HepG2 (cell line): ENCODE measurements around the gene REST. TPM values are rescaled to one million over a fixed set of nuclear protein-coding genes. Genes with fewer than 3 reads are reported as not detected.

ENCODE experiments used
- CERS6 ChIP-seq: sonication (generic); formaldehyde crosslinking; IDR thresholded peaks from 2 replicates; pipeline ENCODE4 v1.5.0; 2020; ENCODE audit warnings: missing genetic modification reagents
- DRAP1 ChIP-seq: IDR thresholded peaks from 2 replicates; pipeline ENCODE4 v1.6.1; 2016; ENCODE audit warnings: missing genetic modification reagents, missing compliant biosample characterization
- GFI1 ChIP-seq: sonication (generic); formaldehyde crosslinking; IDR thresholded peaks from 2 replicates; pipeline ENCODE4 v1.5.0; 2020; ENCODE audit warnings: missing genetic modification reagents, mild to moderate bottlenecking, borderline replicate concordance
- GMEB2 ChIP-seq: IDR thresholded peaks from 2 replicates; pipeline ENCODE4 v1.6.1; 2016; ENCODE audit warnings: missing biosample characterization, missing genetic modification reagents, low read depth
- ISL2 ChIP-seq: sonication (generic); formaldehyde crosslinking; IDR thresholded peaks from 2 replicates; pipeline ENCODE4 v1.5.0; 2020; ENCODE audit warnings: missing genetic modification reagents
- KDM5A ChIP-seq: fragments of 200-600 bp; sonication (generic); IDR thresholded peaks from 2 replicates; pipeline ENCODE4 v1.7.0; 2018; ENCODE audit warnings: antibody characterized with exemption, mild to moderate bottlenecking, low read length, borderline replicate concordance
- MLLT10 ChIP-seq: sonication (generic); formaldehyde crosslinking; IDR thresholded peaks from 2 replicates; pipeline ENCODE4 v1.4.0; 2020; ENCODE audit warnings: missing genetic modification reagents
- MNT ChIP-seq: fragments of 450-650 bp; IDR thresholded peaks from 2 replicates; pipeline ENCODE4 v1.6.1; 2016
- NFIC ChIP-seq: IDR thresholded peaks from 2 replicates; pipeline ENCODE4 v1.6.1; 2012; ENCODE audit warnings: mild to moderate bottlenecking, low read length, inconsistent platforms
- PCBP2 ChIP-seq: fragments of 200-400 bp; formaldehyde crosslinking; optimal IDR thresholded peaks from 2 replicates; pipeline ENCODE3; 2018; ENCODE audit warnings: low read length, low read depth; ENCODE audit not compliant: poor library complexity, severe bottlenecking
- SCMH1 ChIP-seq: sonication (generic); formaldehyde crosslinking; IDR thresholded peaks from 2 replicates; pipeline ENCODE4 v1.9.0; 2021; ENCODE audit warnings: missing genetic modification reagents, mild to moderate bottlenecking, borderline replicate concordance
- STAT6 ChIP-seq: sonication (generic); formaldehyde crosslinking; IDR thresholded peaks from 2 replicates; pipeline ENCODE4 v1.4.0; 2020; ENCODE audit warnings: missing genetic modification reagents, mild to moderate bottlenecking, borderline replicate concordance
- TEF ChIP-seq: sonication (generic); formaldehyde crosslinking; IDR thresholded peaks from 2 replicates; pipeline ENCODE4 v1.5.0; 2020; ENCODE audit warnings: missing genetic modification reagents
- ZFP41 ChIP-seq: sonication (generic); formaldehyde crosslinking; IDR thresholded peaks from 2 replicates; pipeline ENCODE4 v1.4.0; 2020; ENCODE audit warnings: mild to moderate bottlenecking, missing genetic modification reagents, borderline replicate concordance
- ZNF101 ChIP-seq: sonication (generic); formaldehyde crosslinking; IDR thresholded peaks from 2 replicates; pipeline ENCODE4 v1.4.0; 2020; ENCODE audit warnings: mild to moderate bottlenecking, low read depth, missing genetic modification reagents, borderline replicate concordance
- ZNF317 ChIP-seq: sonication (generic); formaldehyde crosslinking; IDR thresholded peaks from 2 replicates; pipeline ENCODE4 v1.5.0; 2020; ENCODE audit warnings: mild to moderate bottlenecking, missing genetic modification reagents
- ZNF709 ChIP-seq: sonication (generic); formaldehyde crosslinking; IDR thresholded peaks from 2 replicates; pipeline ENCODE4 v1.5.0; 2020; ENCODE audit warnings: mild to moderate bottlenecking, missing genetic modification reagents
- ZNF839 ChIP-seq: sonication (generic); formaldehyde crosslinking; IDR thresholded peaks from 2 replicates; pipeline ENCODE4 v1.4.0; 2020; ENCODE audit warnings: missing genetic modification reagents, mild to moderate bottlenecking, borderline replicate concordance
- polyA plus RNA-seq, 8 experiments: library from polyadenylated mRNA; depleted of rRNA in 3 of 8; stranded (reverse) in 7 of 8; unstranded in 1 of 8; fragments of >200 nt; fragmentation: Illumina TruSeq in 4 of 8; extraction: Trizol in 4 of 8; gene quantifications; 2 replicates each; pipeline versions ENCODE4 v1.2.1 to v1.2.3, GENCODE V29; 2011 to 2016; ENCODE audit warnings: low read depth in 4 of 8, missing spikeins in 1 of 8, mixed read lengths in 1 of 8; ENCODE audit not compliant: insufficient read depth in 1 of 8
- total RNA-seq, 5 experiments: library from RNA; depleted of rRNA; stranded (reverse); fragments of >200 nt; fragmentation: Illumina TruSeq; extraction: Trizol; gene quantifications; 2 replicates each; pipeline ENCODE4 v1.2.3, GENCODE V29; 2016; ENCODE audit warnings: low read depth in 1 of 5
- TF ChIP-seq, protein P1 (sequence below): sonication (generic); formaldehyde crosslinking; IDR thresholded peaks from 2 replicates; pipeline ENCODE4 v1.8.1; 2023; ENCODE audit warnings: mild to moderate bottlenecking, missing genetic modification reagents

REST gene
- total and polyA plus RNA-seq, 2 of the 13 experiments (the other 11 are each of a cell fraction or from before 2014, with no cell fraction given), result 12.7 to 22.4 TPM

- TF ChIP-seq ZNF317 (CRISPR knock-in tag) (peak; percentile 60; the same call in 1 of the 2 replicates), DRAP1 (peak; percentile 80), ZNF101 (no peak), ZNF709 (CRISPR knock-in tag) (peak; percentile 32; the same call in 1 of the 2 replicates), ZFP41 (CRISPR knock-in tag) (no peak), TEF (no peak), KDM5A (peak; percentile 47; the same call in 1 of the 2 replicates), NFIC (no peak), MLLT10 (CRISPR knock-in tag) (no peak), MNT (peak; percentile 39; the same call in 1 of the 2 replicates), GMEB2 (CRISPR knock-in tag) (no peak), SCMH1 (CRISPR knock-in tag) (no peak), PCBP2 (no peak), ISL2 (CRISPR knock-in tag) (no peak), ZNF839 (no peak), STAT6 (CRISPR knock-in tag) (no peak), GFI1 (no peak), CERS6 (CRISPR knock-in tag) (no peak)
- TF ChIP-seq, protein P1, sequence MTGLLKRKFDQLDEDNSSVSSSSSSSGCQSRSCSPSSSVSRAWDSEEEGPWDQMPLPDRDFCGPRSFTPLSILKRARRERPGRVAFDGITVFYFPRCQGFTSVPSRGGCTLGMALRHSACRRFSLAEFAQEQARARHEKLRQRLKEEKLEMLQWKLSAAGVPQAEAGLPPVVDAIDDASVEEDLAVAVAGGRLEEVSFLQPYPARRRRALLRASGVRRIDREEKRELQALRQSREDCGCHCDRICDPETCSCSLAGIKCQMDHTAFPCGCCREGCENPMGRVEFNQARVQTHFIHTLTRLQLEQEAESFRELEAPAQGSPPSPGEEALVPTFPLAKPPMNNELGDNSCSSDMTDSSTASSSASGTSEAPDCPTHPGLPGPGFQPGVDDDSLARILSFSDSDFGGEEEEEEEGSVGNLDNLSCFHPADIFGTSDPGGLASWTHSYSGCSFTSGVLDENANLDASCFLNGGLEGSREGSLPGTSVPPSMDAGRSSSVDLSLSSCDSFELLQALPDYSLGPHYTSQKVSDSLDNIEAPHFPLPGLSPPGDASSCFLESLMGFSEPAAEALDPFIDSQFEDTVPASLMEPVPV, result no peak
Measured at GRCh38 chr4:56978750-56979303, 71.1 kb downstream of the REST start, which contains the start of gene POLR2B (continued).
